HG02840 (cell line): ENCODE measurements around the gene PANK3.
"Not testable (repeated sequence)": the region's sequence is repeated elsewhere in the genome, so short reads cannot be mapped to it uniquely, and the experiment has no call there.

Experiments used
- ATAC-seq: cut with Tn5 transposase; IDR thresholded peaks from one replicate; pipeline ENCODE4 v1.9.1; 2021; ENCODE audit warnings: mild to moderate bottlenecking, moderate library complexity, moderate number of reproducible peaks; ENCODE audit not compliant: unreplicated experiment, low FRiP score

The PANK3 gene

DNA sequence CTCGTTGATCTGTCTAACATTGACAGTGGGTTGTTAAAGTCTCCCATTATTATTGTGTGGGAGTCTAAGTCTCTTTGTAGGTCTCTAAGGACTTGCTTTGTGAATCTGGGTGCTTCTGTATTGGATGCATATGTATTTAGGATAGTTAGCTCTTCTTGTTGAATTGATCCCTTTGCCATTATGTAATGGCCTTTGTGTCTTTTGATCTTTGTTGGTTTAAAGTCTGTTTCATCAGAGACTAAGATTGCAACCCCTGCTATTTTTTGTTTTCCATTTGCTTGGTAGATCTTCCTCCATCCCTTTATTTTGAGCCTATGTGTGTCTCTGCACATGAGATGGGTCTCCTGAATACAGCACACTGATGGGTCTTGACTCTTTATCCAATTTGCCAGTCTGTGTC lies 17.0 kb upstream of the PANK3 start:
- ATAC-seq, result not testable (repeated sequence)

DNA sequence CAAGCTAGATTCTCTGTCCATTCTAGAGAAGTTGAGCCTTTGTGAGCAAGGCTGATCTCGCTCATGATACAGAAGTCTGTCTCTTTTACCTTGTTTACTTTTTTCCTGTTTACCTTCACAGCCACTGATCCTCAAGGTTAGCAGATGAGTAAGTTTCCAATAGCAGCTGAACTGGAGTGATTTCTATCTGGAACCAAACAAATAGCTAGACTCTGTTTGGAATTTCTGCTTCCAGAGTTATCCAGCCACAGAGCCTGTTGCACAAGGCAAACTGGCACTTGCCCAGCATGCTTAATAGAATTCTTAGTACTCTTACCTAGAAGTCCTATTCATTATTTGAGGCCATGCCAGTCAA lies 12.8 kb upstream of the PANK3 start:
- no peak for ATAC-seq

DNA sequence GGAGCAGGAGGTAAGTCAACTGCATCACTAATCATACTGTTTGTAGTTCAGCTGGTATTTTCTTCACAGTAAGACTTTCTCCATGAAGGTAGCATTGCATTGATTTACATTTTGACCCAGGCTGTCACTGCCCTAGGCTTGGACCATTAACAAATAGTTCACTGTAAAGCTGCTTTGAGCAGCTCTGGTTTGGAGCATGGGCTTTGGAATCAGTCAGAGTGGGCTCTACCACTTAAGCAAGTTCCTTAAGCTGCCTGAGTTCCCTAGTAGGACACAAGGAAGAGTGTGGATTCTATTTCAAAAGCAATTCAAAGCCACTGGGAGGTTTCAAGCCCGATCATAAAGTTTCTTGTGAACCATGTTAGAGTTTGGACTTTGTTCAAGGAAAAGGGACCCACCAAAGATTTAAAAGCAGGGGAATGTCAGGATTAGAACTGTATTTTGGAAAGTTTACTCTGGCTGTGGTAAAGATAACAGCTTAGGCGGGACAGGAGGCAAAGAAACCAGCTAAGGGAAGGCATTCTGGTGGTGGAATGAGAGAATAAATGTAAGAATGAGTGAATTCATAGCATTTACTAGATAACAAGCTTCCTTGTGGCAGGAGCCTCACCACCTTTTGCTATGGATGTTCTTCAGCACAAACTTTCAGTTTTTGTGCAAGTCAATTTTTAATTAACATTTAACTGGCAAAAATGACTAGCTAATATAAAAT lies 12.3 kb upstream of the PANK3 start:
- no peak for ATAC-seq

DNA sequence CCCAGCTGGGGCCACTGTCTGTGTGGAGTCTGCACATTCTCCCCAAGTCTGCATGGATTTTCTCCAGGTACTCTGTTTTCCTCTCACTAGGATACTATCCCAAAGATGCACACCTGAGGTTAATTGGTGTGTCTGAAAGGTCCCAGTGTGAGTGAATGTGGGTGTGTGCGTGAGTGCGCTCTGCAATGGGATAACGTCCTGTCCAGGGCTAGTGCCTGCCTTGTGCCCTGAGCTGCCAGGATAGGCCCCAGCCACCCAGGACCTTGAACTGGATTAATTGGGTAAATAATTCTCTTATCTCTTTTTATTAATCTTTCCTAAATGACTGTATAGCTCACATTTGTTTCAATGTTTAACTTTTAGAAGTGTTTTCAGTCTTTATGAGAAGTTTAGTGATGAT lies 11.5 kb upstream of the PANK3 start:
- no peak for ATAC-seq

DNA sequence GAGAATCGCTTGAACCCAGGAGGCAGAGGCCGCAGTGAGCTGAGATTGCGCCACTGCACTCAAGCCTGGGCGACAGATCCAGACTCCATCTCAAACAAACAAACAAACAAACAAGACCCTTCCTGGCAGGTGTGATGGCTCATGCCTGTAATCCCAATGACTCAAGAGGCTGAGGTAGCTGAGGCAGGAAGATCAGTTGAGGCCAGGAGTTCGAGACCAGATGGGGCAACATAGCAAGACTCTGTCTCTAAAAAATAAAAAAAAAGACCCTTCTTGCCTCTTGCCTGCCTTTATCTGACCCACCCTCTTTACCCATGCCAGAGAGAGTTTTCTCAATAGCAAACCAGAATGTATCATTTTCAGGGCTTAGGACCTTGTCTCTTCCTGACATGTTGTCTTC lies 8.8 kb upstream of the PANK3 start:
- no peak for ATAC-seq

DNA sequence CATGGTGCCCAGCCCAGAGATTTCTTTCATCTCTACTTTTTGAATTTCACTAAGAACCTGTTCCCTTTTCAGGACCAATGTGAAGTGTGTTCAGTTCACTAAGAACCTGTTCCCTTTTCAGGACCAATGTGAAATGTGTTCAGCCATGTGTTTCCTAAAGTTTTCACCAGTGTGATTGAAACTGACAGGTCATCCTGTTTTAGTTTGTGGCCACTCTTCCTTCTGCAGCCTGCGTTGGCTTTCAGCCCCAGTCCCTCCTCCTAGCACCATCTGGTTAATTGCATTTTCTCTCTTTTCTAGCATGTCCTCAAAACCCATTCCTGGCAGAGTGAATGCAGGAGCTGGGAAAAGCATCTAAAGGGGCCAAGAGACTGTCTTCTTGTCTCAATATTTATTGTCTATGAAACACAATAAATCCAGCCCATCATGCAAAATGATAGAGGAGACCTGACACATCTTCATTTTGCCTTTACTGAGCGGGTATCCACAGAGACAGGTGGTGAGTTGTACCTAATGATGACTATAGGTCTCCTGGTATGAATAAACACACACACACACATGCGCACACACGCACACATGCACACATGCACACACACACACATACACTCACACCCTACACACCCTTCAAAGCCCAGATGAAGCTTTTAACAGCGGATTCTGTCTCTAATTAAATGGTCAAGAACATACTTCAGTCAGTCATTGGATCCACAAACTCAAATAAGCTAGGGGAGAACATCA lies 6.1 kb upstream of the PANK3 start:
- no peak for ATAC-seq

DNA sequence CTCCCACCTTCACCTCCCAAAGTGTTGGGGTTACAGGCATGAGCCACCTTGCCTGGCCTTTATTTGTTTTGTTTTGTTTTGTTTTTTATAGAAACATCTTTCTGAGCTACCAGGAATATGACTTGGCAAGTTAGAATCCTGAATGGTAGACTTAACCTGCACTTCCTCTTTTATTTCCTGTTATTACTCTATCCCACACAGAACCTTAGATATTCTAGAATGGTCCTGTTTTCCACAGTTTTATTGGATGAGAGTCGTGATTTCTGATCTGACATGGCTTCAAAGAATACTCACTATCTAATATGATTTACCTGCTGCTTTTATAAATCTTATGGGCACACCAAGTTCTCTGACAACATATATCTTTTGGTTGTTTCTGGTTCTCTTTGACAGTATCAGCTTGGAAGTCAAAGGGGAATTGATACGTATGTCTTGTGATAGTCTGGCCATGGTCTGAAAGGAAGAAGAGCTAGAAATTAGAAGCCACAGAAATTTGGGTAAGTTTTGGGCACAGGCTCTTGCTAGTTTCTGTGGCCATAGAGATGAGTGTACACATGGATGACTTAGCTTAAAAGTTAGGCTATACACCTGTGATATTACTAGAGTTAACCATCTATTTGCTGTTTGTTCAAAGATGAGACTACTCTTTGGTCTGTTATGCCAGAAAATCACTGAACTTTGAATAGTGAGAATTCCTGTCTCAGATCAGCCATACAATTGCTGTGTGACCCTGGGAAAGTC lies 4.7 kb upstream of the PANK3 start:
- ATAC-seq, result no peak

DNA sequence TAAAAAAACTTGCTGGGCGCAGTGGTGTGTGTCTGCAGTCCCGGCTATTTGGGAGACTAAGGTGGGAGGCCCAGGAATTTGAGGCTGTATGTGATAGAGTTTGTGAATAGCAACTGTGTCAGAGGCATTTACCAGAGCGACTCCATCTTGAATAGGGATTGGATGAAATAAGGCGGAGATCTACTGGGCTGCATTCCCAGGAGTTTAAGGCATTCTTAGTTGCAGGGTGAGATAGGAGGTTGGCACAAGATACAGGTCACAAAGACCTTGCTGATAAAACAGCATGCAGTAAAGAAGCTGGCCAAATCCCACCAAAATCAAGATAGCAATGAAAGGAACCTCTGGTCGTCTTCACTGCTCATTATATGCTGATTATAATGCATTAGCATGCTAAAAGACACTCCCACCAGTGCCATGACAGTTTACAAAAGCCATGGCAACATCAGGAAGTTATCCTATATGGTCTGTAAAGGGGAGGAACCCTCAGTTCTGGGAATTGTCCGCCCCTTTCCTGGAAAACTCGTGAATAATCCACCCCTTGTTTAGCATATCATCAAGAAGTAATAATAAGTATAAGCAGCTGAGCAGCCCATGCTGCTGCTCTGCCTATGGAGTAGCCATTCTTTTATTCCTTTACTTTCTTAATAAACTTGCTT lies 1.8 kb upstream of the PANK3 start:
- not testable (repeated sequence) for ATAC-seq

DNA sequence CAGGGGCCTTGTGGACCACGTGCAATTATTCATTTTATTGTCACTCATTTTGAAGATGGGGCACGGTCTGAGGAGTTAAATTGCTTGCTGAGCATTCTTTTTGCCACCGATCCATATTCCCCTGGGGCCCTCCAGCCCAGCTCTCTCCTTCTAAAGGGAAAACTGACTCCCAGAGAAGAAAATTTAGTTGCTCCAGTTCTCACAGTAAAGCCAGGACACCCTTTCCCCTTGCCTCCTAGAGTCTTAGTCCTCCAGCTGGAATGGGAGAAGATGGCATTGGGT lies 1.0 kb upstream of the PANK3 start:
- ATAC-seq, result no peak

DNA sequence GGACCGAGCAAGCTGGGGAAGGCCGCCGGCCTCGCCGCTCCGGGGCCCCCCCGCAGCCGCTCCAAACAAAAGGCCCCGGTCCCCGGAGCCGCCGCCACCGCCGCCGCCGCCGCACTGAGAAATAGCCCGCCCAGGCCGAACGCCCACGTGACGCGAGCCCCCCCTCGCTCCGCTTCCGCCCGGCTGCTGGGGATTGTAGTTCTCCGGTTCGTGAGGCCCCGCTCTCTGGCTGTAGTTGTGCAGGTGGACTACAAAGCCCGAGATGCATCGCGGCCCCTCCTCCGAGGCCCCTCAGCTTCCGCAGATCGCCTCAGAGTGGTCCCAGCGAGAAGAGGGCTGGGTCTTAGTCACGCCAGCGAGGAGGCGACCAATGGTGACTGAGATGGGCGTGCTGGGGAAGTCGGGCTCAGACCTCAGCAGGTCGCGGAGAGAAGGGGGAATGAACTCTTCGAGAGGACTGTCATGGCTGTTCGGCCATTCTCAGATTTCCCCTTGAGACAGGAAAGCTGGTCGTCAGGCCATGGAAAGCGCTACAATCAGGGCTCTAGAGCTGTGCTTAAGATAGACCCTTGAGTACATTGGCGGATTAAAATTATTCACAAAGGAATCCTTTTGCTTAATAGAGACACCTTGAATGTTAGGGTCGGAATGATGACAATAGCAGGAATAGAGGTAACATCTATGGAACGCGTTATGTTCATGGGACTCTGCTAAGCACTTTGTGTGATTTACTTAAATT lies 489 bp upstream of the PANK3 start:
- peak; percentile 96 for ATAC-seq

DNA sequence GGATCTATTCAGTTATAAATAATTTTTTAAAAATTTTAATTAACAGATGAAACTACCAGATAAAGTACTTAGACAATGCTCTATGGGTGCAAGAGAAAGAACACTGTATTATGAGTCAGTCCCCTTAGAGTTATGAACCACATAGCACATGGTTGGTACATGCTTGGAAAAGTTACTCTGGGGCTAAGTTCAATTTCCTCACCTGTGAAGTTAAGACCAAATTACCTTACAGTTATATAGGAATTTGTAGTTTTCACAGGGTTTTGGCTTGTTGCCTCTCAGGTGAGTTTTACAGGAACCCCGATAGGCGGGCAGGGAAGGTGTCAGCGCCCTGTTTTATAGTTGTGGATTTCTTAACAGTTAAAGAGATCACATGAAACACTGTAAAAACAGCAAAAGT lies 1.2 kb downstream of the PANK3 start:
- no peak for ATAC-seq

DNA sequence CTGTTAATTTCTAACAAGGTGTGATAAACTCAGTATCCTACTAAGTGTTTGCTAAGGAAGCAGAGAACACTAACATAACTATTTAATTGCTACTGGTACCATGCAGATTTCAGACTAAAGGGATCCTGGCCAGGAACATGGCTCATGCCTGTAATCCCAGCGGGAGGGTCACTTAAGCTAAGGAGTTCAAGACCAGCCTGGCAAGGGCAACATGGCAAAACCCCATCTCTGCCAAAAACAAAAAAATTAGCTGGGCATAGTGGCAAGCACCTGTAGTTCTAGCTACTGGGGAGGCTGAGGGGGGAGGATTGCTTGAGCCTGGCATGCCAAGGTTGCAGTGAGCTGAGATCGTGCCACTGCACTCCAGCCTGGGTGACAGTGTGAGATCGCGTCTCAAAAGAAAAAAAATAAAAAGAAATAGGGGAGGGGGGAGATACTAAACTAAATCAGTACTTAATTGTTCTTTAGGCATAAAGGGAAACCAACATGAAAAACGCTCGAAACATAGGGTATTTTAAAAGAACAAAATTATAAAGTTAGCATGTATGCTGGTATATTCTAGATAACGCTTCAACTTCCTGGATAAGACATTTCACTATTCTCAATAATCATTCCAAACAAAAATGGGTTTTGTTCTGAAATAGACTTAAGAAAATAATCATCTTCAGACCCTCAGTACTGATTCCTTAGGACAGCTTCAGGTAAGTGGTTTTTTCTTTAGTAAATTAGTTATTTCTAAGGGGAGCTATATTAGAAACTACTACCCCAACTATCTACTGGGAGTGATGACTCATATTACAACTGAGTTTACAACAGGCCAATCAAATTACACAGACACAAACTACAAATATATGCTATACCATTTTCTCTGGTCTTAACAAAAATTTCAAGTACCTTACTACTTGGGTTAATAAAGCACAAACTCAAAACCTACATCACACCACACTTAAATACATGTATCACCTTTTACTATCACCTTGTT lies 3.5 kb downstream of the PANK3 start:
- ATAC-seq, result no peak

DNA sequence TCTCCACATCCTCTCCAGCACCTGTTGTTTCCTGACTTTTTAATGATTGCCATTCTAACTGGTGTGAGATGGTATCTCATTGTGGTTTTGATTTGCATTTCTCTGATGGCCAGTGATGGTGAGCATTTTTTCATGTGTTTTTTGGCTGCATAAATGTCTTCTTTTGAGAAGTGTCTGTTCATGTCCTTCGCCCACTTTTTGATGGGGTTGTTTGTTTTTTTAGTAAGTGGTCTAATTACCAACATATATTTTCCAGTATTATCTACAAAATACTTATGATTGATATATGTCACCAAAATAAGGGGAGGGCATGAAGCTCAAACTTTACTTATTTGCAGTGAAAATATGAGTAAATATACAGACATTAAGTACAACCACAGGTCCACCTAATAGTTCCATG lies 5.0 kb downstream of the PANK3 start:
- not testable (repeated sequence) for ATAC-seq

DNA sequence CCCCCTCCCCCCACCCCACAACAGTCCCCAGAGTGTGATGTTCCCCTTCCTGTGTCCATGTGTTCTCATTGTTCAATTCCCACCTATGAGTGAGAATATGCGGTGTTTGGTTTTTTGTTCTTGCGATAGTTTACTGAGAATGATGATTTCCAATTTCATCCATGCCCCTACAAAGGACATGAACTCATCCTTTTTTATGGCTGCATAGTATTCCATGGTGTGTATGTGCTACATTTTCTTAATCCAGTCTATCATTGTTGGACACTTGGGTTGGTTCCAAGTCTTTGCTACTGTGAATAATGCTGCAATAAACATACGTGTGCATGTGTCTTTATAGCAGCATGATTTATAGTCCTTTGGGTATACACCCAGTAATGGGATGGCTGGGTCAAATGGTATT lies 5.5 kb downstream of the PANK3 start:
- not testable (repeated sequence) for ATAC-seq

DNA sequence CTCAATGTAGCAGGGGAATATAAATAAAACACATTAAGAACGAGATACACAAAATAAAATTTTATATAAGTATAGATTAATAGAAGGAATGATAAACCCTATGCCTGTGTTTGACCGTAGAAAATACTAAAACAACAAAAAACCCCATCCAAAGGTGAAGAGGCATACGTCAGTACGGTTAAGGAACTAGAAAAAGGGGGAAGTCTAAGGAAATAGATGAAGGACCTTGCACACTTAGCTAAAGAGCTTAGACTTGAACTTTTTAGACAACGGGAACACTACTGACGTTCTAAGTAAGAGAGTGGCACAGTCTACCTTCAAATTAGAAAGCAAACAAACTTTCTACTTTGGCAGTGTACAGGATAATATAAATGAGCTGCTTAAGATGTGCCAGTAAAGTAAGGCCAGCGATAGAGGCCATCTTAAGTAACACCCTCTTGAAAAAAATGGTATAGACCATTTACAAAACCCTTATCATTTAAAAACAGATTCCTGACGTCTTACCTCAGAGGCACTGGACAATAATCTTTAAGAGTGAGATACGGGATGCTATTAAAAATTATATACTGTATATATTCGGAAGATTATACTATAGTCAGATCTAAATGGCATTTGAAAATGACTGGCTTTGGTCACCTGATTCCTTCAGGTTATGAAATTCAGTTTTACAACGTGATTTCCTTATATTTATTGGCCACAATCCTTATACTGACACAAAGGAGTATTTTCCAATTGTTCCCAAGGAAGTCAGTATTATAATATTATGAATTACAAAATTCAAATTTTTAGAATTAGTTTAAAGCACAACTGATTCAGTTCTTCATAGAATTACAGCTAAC lies 8.5 kb downstream of the PANK3 start:
- no peak for ATAC-seq

DNA sequence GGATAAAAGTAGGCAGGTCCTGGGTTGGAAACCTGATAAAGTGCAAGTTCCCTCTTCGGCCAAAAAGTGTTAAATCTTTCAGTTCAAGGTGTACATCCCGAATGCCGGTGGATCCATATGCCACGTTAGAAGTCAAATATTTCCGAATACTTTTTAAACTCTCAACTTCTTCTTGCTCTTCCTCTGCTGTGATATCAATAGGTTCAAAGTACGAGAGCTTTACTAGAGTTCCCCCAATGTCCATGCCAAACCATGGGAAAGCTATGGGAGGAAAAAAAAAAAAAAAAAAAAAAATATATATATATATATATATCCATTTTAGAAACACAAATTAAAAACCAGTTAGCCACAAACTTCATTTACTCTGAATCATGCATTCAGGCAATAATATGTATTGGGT lies 10.4 kb downstream of the PANK3 start:
- no peak for ATAC-seq

DNA sequence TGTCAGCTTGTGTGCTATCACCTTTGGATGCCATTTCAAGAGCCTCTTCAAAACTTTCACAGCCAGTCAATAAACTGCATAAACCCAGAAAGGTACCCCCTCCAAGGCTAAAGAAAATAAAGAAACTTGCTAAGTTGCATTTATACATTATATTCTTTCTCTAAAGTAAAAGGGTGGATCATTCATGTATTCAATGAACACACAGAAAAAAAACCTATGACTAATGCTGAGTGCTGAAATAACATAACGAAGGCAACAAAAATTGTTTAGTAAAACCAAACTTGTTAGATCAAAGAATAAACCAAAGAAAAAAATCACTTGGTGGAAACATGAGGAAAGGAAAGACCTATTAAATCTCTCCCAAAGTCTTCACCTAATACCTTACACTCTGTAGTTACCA lies 15.2 kb downstream of the PANK3 start:
- ATAC-seq, result no peak

DNA sequence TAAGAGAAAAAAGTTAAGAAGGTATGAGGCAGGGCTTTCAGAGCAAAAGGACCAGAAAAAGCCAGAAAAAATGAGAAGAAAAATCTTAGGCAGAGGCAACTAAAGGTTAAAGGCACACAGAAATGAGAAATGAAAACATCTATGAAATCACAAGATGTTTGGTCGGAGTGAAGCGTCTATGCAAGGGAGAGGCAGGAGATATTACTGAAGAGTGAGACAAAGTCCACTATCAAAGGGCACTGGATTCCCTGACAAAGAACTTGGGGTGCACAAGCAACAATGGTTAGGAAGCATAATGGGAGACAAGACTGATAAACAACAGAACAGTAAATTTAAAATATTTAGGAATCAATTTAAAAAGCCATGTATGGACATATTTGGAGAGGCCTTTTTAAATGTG lies 16.9 kb downstream of the PANK3 start:
- no peak for ATAC-seq

DNA sequence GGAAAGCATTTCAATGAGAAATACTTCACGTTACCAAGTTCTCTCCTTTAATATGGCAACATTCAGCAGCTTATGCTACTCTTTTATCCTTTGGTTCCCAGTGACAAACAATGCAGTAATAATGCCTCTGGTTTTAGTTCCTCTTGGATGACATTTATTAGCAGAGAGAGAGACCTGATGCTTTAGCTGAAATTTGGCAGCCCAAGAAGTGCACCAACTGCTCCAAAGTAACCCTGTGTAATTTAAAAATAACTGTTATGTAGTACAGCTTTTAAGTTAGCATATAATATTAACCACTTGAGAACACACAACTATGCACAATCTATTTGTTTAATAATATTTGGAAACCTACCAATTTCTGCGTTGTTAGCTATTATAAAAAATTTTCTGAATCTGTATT lies 21.8 kb downstream of the PANK3 start:
- ATAC-seq, result no peak
